GM19438 (cell line): ENCODE results near the gene ATRAID.
A peak's percentile ranks its signal among the peaks of the same experiment; 100 is the strongest.

Source experiments
- ATAC-seq: cut with Tn5 transposase; IDR thresholded peaks from one replicate; pipeline ENCODE4 v1.9.1; 2021; ENCODE audit warnings: low read depth; ENCODE audit not compliant: unreplicated experiment

ATRAID gene

DNA sequence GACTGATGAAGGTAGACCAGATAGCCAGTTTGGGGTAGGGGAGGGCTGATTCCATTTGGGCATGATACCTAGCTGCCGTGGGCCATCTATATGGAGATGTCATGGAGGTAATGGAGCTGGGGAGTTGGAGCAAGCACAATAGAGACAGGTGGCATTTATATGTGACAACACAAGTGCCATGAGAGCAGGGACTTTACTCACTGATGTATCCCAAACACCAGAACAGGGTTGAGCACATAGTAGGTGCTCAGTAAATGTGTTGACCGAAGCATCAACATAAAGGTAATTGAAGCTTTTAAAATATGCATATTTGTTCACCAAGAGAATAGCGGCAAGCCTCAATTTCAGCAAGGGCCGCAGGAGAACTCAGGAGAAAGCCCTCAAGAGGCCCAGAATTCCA is 36.1 kb downstream of the ATRAID start:
- no peak for ATAC-seq

GRCh38 chr2:27249159-27249890 is 37.5 kb downstream of the ATRAID start:
- ATAC-seq: no peak

GRCh38 chr2:27249891-27250651 is 38.2 kb downstream of the ATRAID start:
- no peak for ATAC-seq

DNA sequence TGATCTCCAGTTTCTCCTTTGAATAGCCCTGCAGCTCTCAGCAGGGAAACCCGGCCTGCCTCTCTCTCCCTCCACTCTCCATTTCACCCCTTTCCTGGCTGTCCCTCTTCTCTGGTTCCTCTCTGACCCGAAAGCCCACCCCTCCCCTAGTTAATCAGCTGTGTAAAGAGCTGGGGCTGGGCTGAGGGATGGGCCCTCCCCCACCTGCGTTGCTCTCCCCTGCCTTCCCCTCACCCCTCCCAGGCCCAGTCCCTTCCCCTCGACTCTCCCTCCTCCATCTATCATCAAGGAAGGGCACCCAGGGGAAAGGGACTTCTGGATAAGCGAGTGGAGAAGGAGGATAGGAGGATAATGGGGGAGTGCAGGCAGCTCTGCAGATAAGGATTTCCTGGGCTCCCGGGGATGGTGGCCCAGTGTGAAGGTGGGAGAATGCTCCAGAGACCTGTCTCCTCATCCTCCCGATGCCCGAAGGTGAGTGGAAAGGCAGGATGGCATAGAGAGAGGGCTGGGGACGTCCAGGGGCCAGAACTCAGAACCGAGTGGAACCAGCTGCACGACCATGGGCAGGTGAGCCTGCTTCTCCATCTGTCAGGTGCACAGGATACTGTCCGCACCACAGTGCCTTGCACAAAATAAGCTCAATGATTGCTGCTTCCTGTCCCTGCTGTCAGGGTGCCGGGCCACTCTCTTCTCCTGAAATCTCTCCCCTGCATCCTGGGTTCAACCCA is 39.0 kb downstream of the ATRAID start:
- ATAC-seq: no peak

DNA sequence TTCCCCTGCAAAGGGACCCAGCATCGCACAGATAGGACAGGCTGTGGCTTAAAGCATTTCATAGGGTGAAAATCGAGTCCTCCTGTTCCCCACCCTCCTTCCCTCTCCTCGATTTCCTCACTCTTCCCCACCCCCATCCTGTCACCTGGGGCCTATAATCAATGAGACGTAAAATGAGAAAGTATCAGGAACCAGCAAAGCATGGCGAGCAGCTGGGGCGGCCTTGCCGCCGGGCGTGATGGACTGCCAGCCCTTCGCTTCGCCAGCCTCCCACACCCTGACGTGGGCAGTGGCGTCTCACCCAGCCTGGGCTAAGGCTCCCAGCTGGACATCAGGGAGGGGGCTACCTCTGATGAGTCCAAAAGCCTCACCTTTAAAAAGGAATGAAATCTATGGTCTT is 39.9 kb downstream of the ATRAID start:
- ATAC-seq: no peak

- ATAC-seq: no peak
Measured at GRCh38 chr2:27255187-27255586, 43.3 kb downstream of the ATRAID start.

DNA sequence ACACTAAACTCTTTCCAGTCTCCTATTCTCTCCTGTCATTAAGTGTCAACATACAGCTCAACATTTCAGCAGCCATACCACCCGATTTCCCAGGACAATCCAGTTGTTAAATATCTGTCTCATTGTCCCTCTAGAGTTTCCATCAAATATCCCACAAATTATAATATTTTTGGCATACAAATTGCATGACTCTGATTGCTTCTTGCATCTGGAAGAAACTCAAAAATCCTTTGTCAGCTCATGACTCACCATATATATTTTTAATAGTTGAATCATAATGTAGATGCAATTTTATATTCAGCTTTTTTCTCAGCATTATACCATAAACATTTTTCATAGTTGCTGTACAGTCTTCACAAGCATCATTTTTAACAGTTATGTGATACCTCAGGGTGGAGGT is 43.8 kb downstream of the ATRAID start:
- no peak for ATAC-seq

- no peak for ATAC-seq
Measured at GRCh38 chr2:27256855-27257454, 45.1 kb downstream of the ATRAID start.

GRCh38 chr2:27258051-27258450 is 46.2 kb downstream of the ATRAID start:
- ATAC-seq: no peak

- no peak for ATAC-seq
Measured at GRCh38 chr2:27261241-27261925, 49.5 kb downstream of the ATRAID start.

GRCh38 chr2:27261926-27262298 is 50.1 kb downstream of the ATRAID start:
- no peak for ATAC-seq

GRCh38 chr2:27262379-27263286 is 50.8 kb downstream of the ATRAID start, which contains the start of gene SLC30A3:
TSS of gene SLC30A3 (minus strand) at chr2:27263047. CDS start at chr2:27262906, 141 bp downstream.
- ATAC-seq: peak; percentile 64

- ATAC-seq: no peak
Measured at GRCh38 chr2:27263287-27264252, 51.7 kb downstream of the ATRAID start.

- ATAC-seq: no peak
Measured at GRCh38 chr2:27264253-27264752, 52.5 kb downstream of the ATRAID start.

- no peak for ATAC-seq
Measured at GRCh38 chr2:27264753-27265535, 53.1 kb downstream of the ATRAID start.

DNA sequence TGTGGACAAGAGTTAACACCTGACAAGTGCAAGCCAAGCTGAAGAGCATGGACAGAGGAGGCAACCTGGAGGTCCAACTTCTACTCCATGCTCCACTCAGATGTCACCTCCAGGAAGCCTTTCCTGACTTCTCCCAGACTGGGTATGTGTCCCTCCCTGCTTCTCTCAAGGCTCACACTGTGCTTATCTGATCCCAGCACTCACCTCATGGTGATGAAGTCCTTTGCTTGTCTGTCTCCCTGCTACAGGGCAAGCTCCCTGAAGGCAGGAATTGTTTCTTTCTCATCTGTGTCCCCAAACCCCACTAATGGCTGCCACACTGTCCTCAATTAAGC is 53.7 kb downstream of the ATRAID start:
- no peak for ATAC-seq
